ENCODE measurements around the gene RAB6B. TPM values are rescaled to one million over a fixed set of nuclear protein-coding genes. Genes with fewer than 3 reads are reported as not detected.

Gene RAB6B
- polyA plus RNA-seq, 1 donor (not counting 4 experiments of a cell fraction or from before 2014, with no cell fraction given): 2.2 TPM

GRCh38 chr3:133891662-133892378, 3.9 kb downstream of the RAB6B start:
- Histone ChIP-seq H4K20me1 (ENCODE audit: control insufficient read depth, extremely low read depth, insufficient read depth, low read length) (no peaks in the 10 kb centered on the region), H3K9ac (ENCODE audit: control insufficient read depth, extremely low read depth, insufficient read depth, low read length) (no peak overlapping the region), H3K4me2 (ENCODE audit: control insufficient read depth, extremely low read depth, insufficient read depth, low read depth, low read length) (no peak overlapping the region), H3K79me2 (ENCODE audit: control insufficient read depth, insufficient read depth, low read length) (no peaks in the 10 kb centered on the region), H3K27me3 (ENCODE audit: control insufficient read depth, extremely low read depth, insufficient read depth, low read length) (peaks cover 40% of the 10 kb centered on the region), H3K27ac (ENCODE audit: control insufficient read depth, insufficient read depth, low read length) (no peak overlapping the region), H3K9me1 (ENCODE audit: control insufficient read depth, extremely low read depth, insufficient read depth, low read length) (no peaks in the 10 kb centered on the region), H3K36me3 (ENCODE audit: control insufficient read depth in 2 of 2, extremely low read depth in 1 of 2, insufficient read depth in 2 of 2, low read length in 2 of 2) (no peaks in the 10 kb centered on the region), H3K4me1 (ENCODE audit: control insufficient read depth, extremely low read depth, insufficient read depth, low read length) (no peaks in the 10 kb centered on the region), H3K4me3 (ENCODE audit: control insufficient read depth in 2 of 3, extremely low read depth in 1 of 3, insufficient read depth in 2 of 3, low read depth in 1 of 3, low read length in 3 of 3) (no peak overlapping the region), H3K9me3 (ENCODE audit: control insufficient read depth, low read depth, low read length) (no peaks in the 10 kb centered on the region), H2AFZ (ENCODE audit: control insufficient read depth, low read length) (no peak overlapping the region)
- no peak for DNase-seq (ENCODE audit: low read depth, low spot score)
- dilution Hi-C loops (cut with MboI; ENCODE audit: extremely low pct_ligation_motif_present, low sequenced_read_pairs): no loop called here
- no peak for TF ChIP-seq CTCF (optimal IDR thresholded peaks at IDR 0.05 in 1 of 3, IDR thresholded peaks at IDR 0.05 in 1 of 3, conservative IDR thresholded peaks at IDR 0.05 in 1 of 3; ENCODE audit: extremely low read depth in 1 of 3, insufficient read depth in 2 of 3, low read length in 3 of 3)
- TF ChIP-seq EZH2 (IDR thresholded peaks at IDR 0.05; ENCODE audit: low read length): no peak
- FAIRE-seq: no peak

- H3K4me3 ChIP-seq (ENCODE audit: control insufficient read depth in 2 of 3, extremely low read depth in 1 of 3, insufficient read depth in 2 of 3, low read depth in 1 of 3, low read length in 3 of 3): no peak overlapping the region
- H3K9me3 ChIP-seq (ENCODE audit: control insufficient read depth, low read depth, low read length): no peaks in the 10 kb centered on the region
- H3K36me3 ChIP-seq (ENCODE audit: control insufficient read depth in 2 of 2, extremely low read depth in 1 of 2, insufficient read depth in 2 of 2, low read length in 2 of 2): no peaks in the 10 kb centered on the region
- dilution Hi-C loops (cut with MboI; ENCODE audit: extremely low pct_ligation_motif_present, low sequenced_read_pairs): no loop called here
- peaks cover 33% of the 10 kb centered on the region for H3K27me3 ChIP-seq (ENCODE audit: control insufficient read depth, extremely low read depth, insufficient read depth, low read length)
- DNase-seq (ENCODE audit: low read depth, low spot score): no peak
- H3K4me2 ChIP-seq (ENCODE audit: control insufficient read depth, extremely low read depth, insufficient read depth, low read depth, low read length): no peak overlapping the region
- no peaks in the 10 kb centered on the region for H4K20me1 ChIP-seq (ENCODE audit: control insufficient read depth, extremely low read depth, insufficient read depth, low read length)
- no peak overlapping the region for H2AFZ ChIP-seq (ENCODE audit: control insufficient read depth, low read length)
- no peak for FAIRE-seq
- no peak overlapping the region for H3K27ac ChIP-seq (ENCODE audit: control insufficient read depth, insufficient read depth, low read length)
- H3K9me1 ChIP-seq (ENCODE audit: control insufficient read depth, extremely low read depth, insufficient read depth, low read length): no peaks in the 10 kb centered on the region
- H3K79me2 ChIP-seq (ENCODE audit: control insufficient read depth, insufficient read depth, low read length): no peaks in the 10 kb centered on the region
- H3K9ac ChIP-seq (ENCODE audit: control insufficient read depth, extremely low read depth, insufficient read depth, low read length): no peak overlapping the region
- TF ChIP-seq EZH2 (IDR thresholded peaks at IDR 0.05; ENCODE audit: low read length) (no peak), CTCF (optimal IDR thresholded peaks at IDR 0.05 in 1 of 3, IDR thresholded peaks at IDR 0.05 in 1 of 3, conservative IDR thresholded peaks at IDR 0.05 in 1 of 3; ENCODE audit: extremely low read depth in 1 of 3, insufficient read depth in 2 of 3, low read length in 3 of 3) (no peak)
- no peaks in the 10 kb centered on the region for H3K4me1 ChIP-seq (ENCODE audit: control insufficient read depth, extremely low read depth, insufficient read depth, low read length)
Measured at GRCh38 chr3:133890972-133891644, 4.6 kb downstream of the RAB6B start.
